CD4-positive, alpha-beta T cell (primary cell): ENCODE measurements around the gene SOCS6. TPM values are rescaled to one million over a fixed set of nuclear protein-coding genes. Genes with fewer than 3 reads are reported as not detected.

ENCODE experiments used
- ATAC-seq: fragments of 200-7000 bp; cut with Tn5 transposase; one replicate; pipeline ENCODE4 v1.10.0; 2022; ENCODE audit warnings: mild to moderate bottlenecking; ENCODE audit not compliant: poor library complexity
- CTCF ChIA-PET: fragments of 350-600 bp; sonication (Branson Sonifier 250); formaldehyde crosslinking; loops from one replicate; lab custom pipeline; 2021; ENCODE audit warnings: antibody characterized with exemption, inconsistent platforms; lab: Charles Lee
- POLR2A ChIA-PET: fragments of 350-600 bp; sonication (Branson Sonifier 250); formaldehyde crosslinking; loops from one replicate; lab custom pipeline; 2021; ENCODE audit warnings: antibody characterized with exemption, inconsistent platforms; lab: Charles Lee
- DNase-seq, 14 experiments: peaks; one replicate each; pipeline ENCODE4 v3.0.0-alpha.2; 2013 to 2020; ENCODE audit warnings: mixed read lengths in 2 of 14
- H3K27ac ChIP-seq, 2 donors: one replicate each; pipeline versions ENCODE4 v1.5.1 to v1.7.0; 2013; ENCODE audit warnings: low read length in 2 of 2, low read depth in 1 of 2, mild to moderate bottlenecking in 1 of 2
- H3K27me3 ChIP-seq, 2 experiments: 1 replicate in 1 of 2; 2 replicates in 1 of 2; pipeline versions ENCODE4 v1.6.1 to v1.7.0; 2013; ENCODE audit warnings: low read length in 2 of 2, control low read depth in 1 of 2, mild to moderate bottlenecking in 1 of 2, moderate library complexity in 1 of 2; ENCODE audit not compliant: insufficient read depth in 2 of 2, control insufficient read depth in 1 of 2
- H3K36me3 ChIP-seq: one replicate; pipeline ENCODE4 v1.6.1; 2013; ENCODE audit warnings: low read length, control low read depth; ENCODE audit not compliant: insufficient read depth
- H3K4me1 ChIP-seq: one replicate; pipeline ENCODE4 v1.6.1; 2013; ENCODE audit warnings: low read length, control low read depth; ENCODE audit not compliant: insufficient read depth
- H3K4me3 ChIP-seq: one replicate; pipeline ENCODE4 v1.5.1; 2013; ENCODE audit warnings: mild to moderate bottlenecking, low read length, moderate library complexity
- H3K9me3 ChIP-seq, 2 experiments: 1 replicate in 1 of 2; 2 replicates in 1 of 2; pipeline versions ENCODE4 v1.6.1 to v1.7.0; 2013; ENCODE audit warnings: low read length in 2 of 2, mild to moderate bottlenecking in 2 of 2, control low read depth in 1 of 2, moderate library complexity in 1 of 2; ENCODE audit not compliant: control insufficient read depth in 1 of 2, insufficient read depth in 1 of 2
- H3K27ac Mint-ChIP-seq: one replicate; pipeline ENCODE4 v1.8.0; 2020; ENCODE audit warnings: mixed read lengths
- H3K27me3 Mint-ChIP-seq: one replicate; pipeline ENCODE4 v1.8.0; 2021; ENCODE audit warnings: mixed read lengths
- H3K36me3 Mint-ChIP-seq: one replicate; pipeline ENCODE4 v1.8.0; 2021; ENCODE audit warnings: low read depth, mixed read lengths
- H3K4me1 Mint-ChIP-seq: one replicate; pipeline ENCODE4 v1.8.0; 2021; ENCODE audit warnings: low read depth, mixed read lengths
- H3K4me3 Mint-ChIP-seq: one replicate; pipeline ENCODE4 v1.8.0; 2020; ENCODE audit warnings: mild to moderate bottlenecking, mixed read lengths
- H3K9me3 Mint-ChIP-seq: one replicate; pipeline ENCODE4 v1.8.0; 2020; ENCODE audit warnings: mixed read lengths
- CTCF ChIP-seq: fragments of 200-600 bp; IDR thresholded peaks from one replicate; pipeline ENCODE4 v1.8.0; 2022; ENCODE audit warnings: antibody characterized with exemption, mild to moderate bottlenecking
- intact Hi-C, 2 experiments: fragments of 100-400 bp; cut with DNase I in 1 of 2; cut with micrococcal nuclease in 1 of 2; formaldehyde crosslinking; loops; one replicate each; pipeline versions ENCODE4 v1.15.1 to v1.9.0; 2023 to 2025; cut with DNase I, micrococcal nuclease
- total RNA-seq, 174 experiments: library from RNA in 2 of 174; stranded (reverse) in 2 of 174; gene quantifications; one replicate each; pipeline ENCODE4 v1.2.3 and lab custom pipeline; 2021 to 2026

SOCS6 gene
- total RNA-seq, 2 experiments from 2014 or later: 1.8 to 2.5 TPM

GRCh38 chr18:70296781-70297180 lies 7.9 kb downstream of the SOCS6 start:
- no peaks in the 10 kb centered on the region for H3K36me3 ChIP-seq
- Mint-ChIP-seq H3K27ac (no peak overlapping the region), H3K9me3 (no peaks in the 10 kb centered on the region), H3K36me3 (no peaks in the 10 kb centered on the region), H3K27me3 (peaks cover 22% of the 10 kb centered on the region), H3K4me1 (peaks cover 3% of the 10 kb centered on the region), H3K4me3 (no peak overlapping the region)
- intact Hi-C loops: no loop called here
- no peak for ATAC-seq
- no peaks in the 10 kb centered on the region for H3K9me3 ChIP-seq
- DNase-seq: no peak
- peaks cover 6% of the 10 kb centered on the region for H3K4me1 ChIP-seq
- no peak overlapping the region for H3K4me3 ChIP-seq
- ChIA-PET CTCF (no interaction called here), POLR2A (interaction anchor here (0.7 kb wide), 1 partner anchor 82 kb away, joined by 3 read pairs; no protein-coding TSS in a partner anchor)
- no peak for TF ChIP-seq CTCF
- H3K27ac ChIP-seq: no peak overlapping the region
- peaks cover 0 to 5% of the 10 kb centered on the region in 2 experiments for H3K27me3 ChIP-seq

GRCh38 chr18:70299393-70299792 lies 10.5 kb downstream of the SOCS6 start:
- TF ChIP-seq CTCF: no peak
- Histone ChIP-seq H3K9me3 (no peaks in the 10 kb centered on the region), H3K27me3 (no peaks in the 10 kb centered on the region), H3K27ac (no peak overlapping the region), H3K36me3 (no peaks in the 10 kb centered on the region), H3K4me3 (no peak overlapping the region), H3K4me1 (no peaks in the 10 kb centered on the region)
- H3K9me3 Mint-ChIP-seq: no peaks in the 10 kb centered on the region
- POLR2A ChIA-PET: no interaction called here
- ATAC-seq: no peak
- H3K4me3 Mint-ChIP-seq: no peak overlapping the region
- intact Hi-C loops: no loop called here
- peaks cover 3% of the 10 kb centered on the region for H3K4me1 Mint-ChIP-seq
- no peaks in the 10 kb centered on the region for H3K36me3 Mint-ChIP-seq
- CTCF ChIA-PET: no interaction called here
- DNase-seq: no peak
- peaks cover 4% of the 10 kb centered on the region for H3K27me3 Mint-ChIP-seq
- H3K27ac Mint-ChIP-seq: no peak overlapping the region

- Mint-ChIP-seq H3K27ac (no peak overlapping the region), H3K27me3 (no peaks in the 10 kb centered on the region), H3K9me3 (no peaks in the 10 kb centered on the region), H3K4me1 (no peaks in the 10 kb centered on the region), H3K36me3 (no peaks in the 10 kb centered on the region), H3K4me3 (no peak overlapping the region)
- no peak for ATAC-seq
- H3K4me3 ChIP-seq: no peak overlapping the region
- intact Hi-C loops: no loop called here
- ChIA-PET POLR2A (no interaction called here), CTCF (no interaction called here)
- no peaks in the 10 kb centered on the region for H3K4me1 ChIP-seq
- DNase-seq: no peak
- no peaks in the 10 kb centered on the region for H3K27me3 ChIP-seq
- H3K36me3 ChIP-seq: no peaks in the 10 kb centered on the region
- H3K9me3 ChIP-seq: peaks cover 0 to 4% of the 10 kb centered on the region in 2 experiments
- H3K27ac ChIP-seq: no peak overlapping the region
- TF ChIP-seq CTCF: no peak
Measured at GRCh38 chr18:70301667-70302066, 12.8 kb downstream of the SOCS6 start.
